NK-92 (cell line): Measurements from ENCODE around the gene RBM19.

Experiments
- DNase-seq: peaks from one replicate; lab custom pipeline; 2025; ENCODE audit not compliant: unreplicated experiment; lab: John Stamatoyannopoulos, UW

RBM19 gene

GRCh38 chr12:113889891-113890581 lies 76.1 kb downstream of the RBM19 start:
- no peak for DNase-seq

- no peak for DNase-seq
Measured at GRCh38 chr12:113889076-113889475, 77.0 kb downstream of the RBM19 start.

- DNase-seq, result no peak
Measured at GRCh38 chr12:113888435-113888834, 77.7 kb downstream of the RBM19 start.

GRCh38 chr12:113887906-113888305 lies 78.2 kb downstream of the RBM19 start:
- no peak for DNase-seq

- DNase-seq, result no peak
Measured at GRCh38 chr12:113886721-113887120, 79.4 kb downstream of the RBM19 start.

GRCh38 chr12:113884392-113884791 lies 81.7 kb downstream of the RBM19 start:
- no peak for DNase-seq

- DNase-seq, result no peak
Measured at GRCh38 chr12:113882690-113883089, 83.4 kb downstream of the RBM19 start.

GRCh38 chr12:113880988-113881962 lies 84.8 kb downstream of the RBM19 start:
- DNase-seq, result no peak

- DNase-seq, result no peak
Measured at GRCh38 chr12:113880326-113880725, 85.8 kb downstream of the RBM19 start.

GRCh38 chr12:113879658-113880057 lies 86.5 kb downstream of the RBM19 start:
- no peak for DNase-seq

GRCh38 chr12:113877607-113878006 lies 88.5 kb downstream of the RBM19 start:
- no peak for DNase-seq

GRCh38 chr12:113876160-113876559 lies 90.0 kb downstream of the RBM19 start:
- DNase-seq, result no peak

- no peak for DNase-seq
Measured at GRCh38 chr12:113875691-113876090, 90.4 kb downstream of the RBM19 start.

- no peak for DNase-seq
Measured at GRCh38 chr12:113874999-113875561, 91.0 kb downstream of the RBM19 start.

- DNase-seq, result no peak
Measured at GRCh38 chr12:113874326-113874725, 91.8 kb downstream of the RBM19 start.

- DNase-seq, result no peak
Measured at GRCh38 chr12:113873740-113874139, 92.4 kb downstream of the RBM19 start.

- DNase-seq, result no peak
Measured at GRCh38 chr12:113870890-113871289, 95.2 kb downstream of the RBM19 start.

GRCh38 chr12:113870035-113870434 lies 96.1 kb downstream of the RBM19 start:
- no peak for DNase-seq

GRCh38 chr12:113868365-113868764 lies 97.8 kb downstream of the RBM19 start:
- DNase-seq, result no peak

- no peak for DNase-seq
Measured at GRCh38 chr12:113867258-113867657, 98.9 kb downstream of the RBM19 start.

- DNase-seq, result no peak
Measured at GRCh38 chr12:113866496-113866895, 99.6 kb downstream of the RBM19 start.

GRCh38 chr12:113863455-113863845 lies 102.7 kb downstream of the RBM19 start:
- no peak for DNase-seq
